Measurements from ENCODE around the gene S100A13. TPM values are rescaled to one million over a fixed set of nuclear protein-coding genes. Genes with fewer than 3 reads are reported as not detected.

Gene S100A13
- total and polyA plus RNA-seq, 7 experiments from 2014 or later = 1.4 to 4.0 (median 3.0) TPM

GRCh38 chr1:153609585-153609907, 17.8 kb downstream of the S100A13 start:
- no peaks in the 10 kb centered on the region for H3K27me3 ChIP-seq (ENCODE audit: control insufficient read depth in 2 of 2, insufficient read depth in 2 of 2, low read length in 2 of 2)
- DNase-seq (no peak), ATAC-seq (no peak)
- peaks cover 0 to 5% (median 0%) of the 10 kb centered on the region in 7 donors for H3K4me1 Mint-ChIP-seq
- H3K36me3 Mint-ChIP-seq = no peaks in the 10 kb centered on the region
- ChIA-PET POLR2A (no interaction called here), CTCF (no interaction called here)
- no peak overlapping the region for H3K27ac Mint-ChIP-seq
- no peaks in the 10 kb centered on the region for H3K9me3 Mint-ChIP-seq
- H3K27ac ChIP-seq (ENCODE audit: low read depth, low read length) = no peak overlapping the region
- H3K27me3 Mint-ChIP-seq = peaks cover 0 to 7% (median 0%) of the 10 kb centered on the region in 5 donors
- H3K4me3 Mint-ChIP-seq = no peak overlapping the region
- no peak overlapping the region for H3K4me3 ChIP-seq (ENCODE audit: low read length)
- no peaks in the 10 kb centered on the region for H3K4me1 ChIP-seq (ENCODE audit: control insufficient read depth in 2 of 2, insufficient read depth in 2 of 2, low read length in 2 of 2)
- H3K9me3 ChIP-seq (ENCODE audit: control insufficient read depth in 2 of 3, low read length in 3 of 3) = no peaks in the 10 kb centered on the region
- H3K36me3 ChIP-seq (ENCODE audit: control insufficient read depth in 2 of 3, insufficient read depth in 3 of 3, low read length in 3 of 3) = no peaks in the 10 kb centered on the region
- intact Hi-C loops (cut with micrococcal nuclease) = no loop called here

GRCh38 chr1:153608742-153609584, 18.3 kb downstream of the S100A13 start:
- Mint-ChIP-seq H3K27ac (peak overlapping the region in 1 of 9 donors; percentile 25), H3K4me1 (peaks cover 0 to 5% (median 0%) of the 10 kb centered on the region in 7 donors), H3K4me3 (no peak overlapping the region), H3K27me3 (peaks cover 0 to 11% (median 0%) of the 10 kb centered on the region in 5 donors), H3K9me3 (no peaks in the 10 kb centered on the region), H3K36me3 (no peaks in the 10 kb centered on the region)
- Histone ChIP-seq H3K9me3 (ENCODE audit: control insufficient read depth in 2 of 3, low read length in 3 of 3) (no peaks in the 10 kb centered on the region), H3K27me3 (ENCODE audit: control insufficient read depth in 2 of 2, insufficient read depth in 2 of 2, low read length in 2 of 2) (no peaks in the 10 kb centered on the region), H3K4me1 (ENCODE audit: control insufficient read depth in 2 of 2, insufficient read depth in 2 of 2, low read length in 2 of 2) (no peaks in the 10 kb centered on the region), H3K27ac (ENCODE audit: low read depth, low read length) (no peak overlapping the region), H3K4me3 (ENCODE audit: low read length) (no peak overlapping the region), H3K36me3 (ENCODE audit: control insufficient read depth in 2 of 3, insufficient read depth in 3 of 3, low read length in 3 of 3) (no peaks in the 10 kb centered on the region)
- CTCF ChIA-PET = no interaction called here
- intact Hi-C loops (cut with micrococcal nuclease) = no loop called here
- POLR2A ChIA-PET = no interaction called here
- ATAC-seq (no peak), DNase-seq (no peak)

- no peaks in the 10 kb centered on the region for H3K4me1 ChIP-seq (ENCODE audit: control insufficient read depth in 2 of 2, insufficient read depth in 2 of 2, low read length in 2 of 2)
- no peak overlapping the region for H3K4me3 Mint-ChIP-seq
- no peaks in the 10 kb centered on the region for H3K36me3 Mint-ChIP-seq
- intact Hi-C loops (cut with micrococcal nuclease) = no loop called here
- H3K4me1 Mint-ChIP-seq = peaks cover 0 to 5% (median 0%) of the 10 kb centered on the region in 7 donors
- H3K9me3 Mint-ChIP-seq = no peaks in the 10 kb centered on the region
- H3K4me3 ChIP-seq (ENCODE audit: low read length) = no peak overlapping the region
- H3K27me3 Mint-ChIP-seq = peaks cover 0 to 11% (median 0%) of the 10 kb centered on the region in 5 donors
- CTCF ChIA-PET = no interaction called here
- no peaks in the 10 kb centered on the region for H3K27me3 ChIP-seq (ENCODE audit: control insufficient read depth in 2 of 2, insufficient read depth in 2 of 2, low read length in 2 of 2)
- H3K27ac Mint-ChIP-seq = no peak overlapping the region
- H3K9me3 ChIP-seq (ENCODE audit: control insufficient read depth in 2 of 3, low read length in 3 of 3) = no peaks in the 10 kb centered on the region
- DNase-seq (no peak), ATAC-seq (no peak)
- POLR2A ChIA-PET = no interaction called here
- H3K27ac ChIP-seq (ENCODE audit: low read depth, low read length) = no peak overlapping the region
- no peaks in the 10 kb centered on the region for H3K36me3 ChIP-seq (ENCODE audit: control insufficient read depth in 2 of 3, insufficient read depth in 3 of 3, low read length in 3 of 3)
These were observed 19.1 kb downstream of the S100A13 start for GRCh38 chr1:153608089-153608682.

- Histone ChIP-seq H3K27ac (ENCODE audit: low read depth, low read length) (no peak overlapping the region), H3K9me3 (ENCODE audit: control insufficient read depth in 2 of 3, low read length in 3 of 3) (no peaks in the 10 kb centered on the region), H3K4me1 (ENCODE audit: control insufficient read depth in 2 of 2, insufficient read depth in 2 of 2, low read length in 2 of 2) (no peaks in the 10 kb centered on the region), H3K4me3 (ENCODE audit: low read length) (no peak overlapping the region), H3K27me3 (ENCODE audit: control insufficient read depth in 2 of 2, insufficient read depth in 2 of 2, low read length in 2 of 2) (no peaks in the 10 kb centered on the region), H3K36me3 (ENCODE audit: control insufficient read depth in 2 of 3, insufficient read depth in 3 of 3, low read length in 3 of 3) (no peaks in the 10 kb centered on the region)
- intact Hi-C loops (cut with micrococcal nuclease) = no loop called here
- Mint-ChIP-seq H3K4me1 (peaks cover 0 to 11% (median 4%) of the 10 kb centered on the region in 7 donors), H3K4me3 (no peak overlapping the region), H3K27me3 (peaks cover 0 to 11% (median 0%) of the 10 kb centered on the region in 5 donors), H3K27ac (no peak overlapping the region), H3K9me3 (no peaks in the 10 kb centered on the region), H3K36me3 (no peaks in the 10 kb centered on the region)
- POLR2A ChIA-PET = no interaction called here
- no peak for DNase-seq
- no peak for ATAC-seq
- CTCF ChIA-PET = interaction anchor here (0.7 kb wide), 1 partner anchor 14 kb away, joined by 3 read pairs; no protein-coding TSS in a partner anchor
These were observed 19.9 kb downstream of the S100A13 start for GRCh38 chr1:153607381-153607780.

- Histone ChIP-seq H3K27ac (ENCODE audit: low read depth, low read length) (no peak overlapping the region), H3K36me3 (ENCODE audit: control insufficient read depth in 2 of 3, insufficient read depth in 3 of 3, low read length in 3 of 3) (no peaks in the 10 kb centered on the region), H3K4me3 (ENCODE audit: low read length) (no peak overlapping the region), H3K27me3 (ENCODE audit: control insufficient read depth in 2 of 2, insufficient read depth in 2 of 2, low read length in 2 of 2) (no peaks in the 10 kb centered on the region), H3K9me3 (ENCODE audit: control insufficient read depth in 2 of 3, low read length in 3 of 3) (no peaks in the 10 kb centered on the region), H3K4me1 (ENCODE audit: control insufficient read depth in 2 of 2, insufficient read depth in 2 of 2, low read length in 2 of 2) (no peaks in the 10 kb centered on the region)
- DNase-seq = no peak
- Mint-ChIP-seq H3K9me3 (no peaks in the 10 kb centered on the region), H3K4me3 (no peak overlapping the region), H3K27ac (no peak overlapping the region), H3K4me1 (peaks cover 0 to 15% (median 10%) of the 10 kb centered on the region in 7 donors), H3K27me3 (peaks cover 0 to 11% (median 0%) of the 10 kb centered on the region in 5 donors), H3K36me3 (no peaks in the 10 kb centered on the region)
- intact Hi-C loops (cut with micrococcal nuclease) = no loop called here
- POLR2A ChIA-PET = no interaction called here
- CTCF ChIA-PET = no interaction called here
- ATAC-seq = no peak
These were observed 21.1 kb downstream of the S100A13 start for GRCh38 chr1:153606194-153606593.

- intact Hi-C loops (cut with micrococcal nuclease) = no loop called here
- no peak overlapping the region for H3K27ac ChIP-seq (ENCODE audit: low read depth, low read length)
- POLR2A ChIA-PET = no interaction called here
- H3K27me3 ChIP-seq (ENCODE audit: control insufficient read depth in 2 of 2, insufficient read depth in 2 of 2, low read length in 2 of 2) = no peaks in the 10 kb centered on the region
- H3K4me3 ChIP-seq (ENCODE audit: low read length) = no peak overlapping the region
- H3K36me3 ChIP-seq (ENCODE audit: control insufficient read depth in 2 of 3, insufficient read depth in 3 of 3, low read length in 3 of 3) = no peaks in the 10 kb centered on the region
- H3K9me3 ChIP-seq (ENCODE audit: control insufficient read depth in 2 of 3, low read length in 3 of 3) = no peaks in the 10 kb centered on the region
- peaks cover 9 to 22% (median 17%) of the 10 kb centered on the region in 7 donors for H3K4me1 Mint-ChIP-seq
- H3K27ac Mint-ChIP-seq = peak overlapping the region in 1 of 9 donors; percentile 1
- CTCF ChIA-PET = no interaction called here
- ATAC-seq (no peak), DNase-seq (no peak)
- H3K9me3 Mint-ChIP-seq = no peaks in the 10 kb centered on the region
- H3K4me1 ChIP-seq (ENCODE audit: control insufficient read depth in 2 of 2, insufficient read depth in 2 of 2, low read length in 2 of 2) = peaks cover 0 to 4% of the 10 kb centered on the region in 2 donors
- H3K36me3 Mint-ChIP-seq = no peaks in the 10 kb centered on the region
- no peak overlapping the region for H3K4me3 Mint-ChIP-seq
- peaks cover 0 to 11% (median 0%) of the 10 kb centered on the region in 5 donors for H3K27me3 Mint-ChIP-seq
These were observed 24.6 kb downstream of the S100A13 start for GRCh38 chr1:153602749-153603148.
